ENCODE measurements around the gene CDH11. TPM values are rescaled to one million over a fixed set of nuclear protein-coding genes. Genes with fewer than 3 reads are reported as not detected.

Gene CDH11
- polyA plus RNA-seq, 4 donors: 0.22 to 25.1 (median 1.6) TPM

GRCh38 chr16:64919141-64919540 is 202.7 kb downstream of the CDH11 start:
- H3K4me1 ChIP-seq (ENCODE audit: control insufficient read depth in 3 of 3, insufficient read depth in 2 of 3, low read depth in 1 of 3, low read length in 2 of 3): no peaks in the 10 kb centered on the region

GRCh38 chr16:64916051-64916450 is 205.8 kb downstream of the CDH11 start:
- no peak for FAIRE-seq
- no peaks in the 10 kb centered on the region for H3K27me3 ChIP-seq (ENCODE audit: control insufficient read depth in 3 of 3, insufficient read depth in 3 of 3, low read length in 3 of 3)
- 57 to 60% (median 57%) methylated on average over 2 of the region's 2 CpGs for WGBS, 3 donors

More at GRCh38 chr16:64919141-64919540, 202.7 kb downstream of the CDH11 start:
- Histone ChIP-seq H3K4me3 (ENCODE audit: low read depth in 1 of 3, low read length in 3 of 3) (no peak overlapping the region), H3K27me3 (ENCODE audit: control insufficient read depth in 3 of 3, insufficient read depth in 3 of 3, low read length in 3 of 3) (no peaks in the 10 kb centered on the region), H3K36me3 (ENCODE audit: control insufficient read depth in 3 of 3, insufficient read depth in 2 of 3, low read depth in 1 of 3, low read length in 3 of 3) (no peaks in the 10 kb centered on the region), H3K27ac (ENCODE audit: low read depth in 1 of 3, low read length in 2 of 3) (no peak overlapping the region), H3K9me3 (ENCODE audit: control insufficient read depth in 2 of 2, insufficient read depth in 1 of 2, low read depth in 1 of 2, low read length in 1 of 2) (no peaks in the 10 kb centered on the region)
- 19 to 67% (median 42%) methylated on average over 1 of the region's 1 CpG for WGBS, 3 donors
- DNase-seq (no peak), FAIRE-seq (no peak)

GRCh38 chr16:64910356-64910755 is 211.5 kb downstream of the CDH11 start:
- no peaks in the 10 kb centered on the region for H3K36me3 ChIP-seq (ENCODE audit: control insufficient read depth in 3 of 3, insufficient read depth in 2 of 3, low read depth in 1 of 3, low read length in 3 of 3)
- no peaks in the 10 kb centered on the region for H3K27me3 ChIP-seq (ENCODE audit: control insufficient read depth in 3 of 3, insufficient read depth in 3 of 3, low read length in 3 of 3)
- no peak overlapping the region for H3K4me3 ChIP-seq (ENCODE audit: low read depth in 1 of 3, low read length in 3 of 3)
- H3K4me1 ChIP-seq (ENCODE audit: control insufficient read depth in 3 of 3, insufficient read depth in 2 of 3, low read depth in 1 of 3, low read length in 2 of 3): no peaks in the 10 kb centered on the region
- FAIRE-seq (no peak), DNase-seq (peak in 1 of 2 donors; percentile 8)
- H3K9me3 ChIP-seq (ENCODE audit: control insufficient read depth in 2 of 2, insufficient read depth in 1 of 2, low read depth in 1 of 2, low read length in 1 of 2): no peaks in the 10 kb centered on the region
- peak overlapping the region in 1 of 3 donors; percentile 27 for H3K27ac ChIP-seq (ENCODE audit: low read depth in 1 of 3, low read length in 2 of 3)
- WGBS, 3 donors: 50 to 79% (median 78%) methylated on average over 6 of the region's 6 CpGs

More at GRCh38 chr16:64916051-64916450, 205.8 kb downstream of the CDH11 start:
- Histone ChIP-seq H3K4me3 (ENCODE audit: low read depth in 1 of 3, low read length in 3 of 3) (no peak overlapping the region), H3K9me3 (ENCODE audit: control insufficient read depth in 2 of 2, insufficient read depth in 1 of 2, low read depth in 1 of 2, low read length in 1 of 2) (no peaks in the 10 kb centered on the region), H3K36me3 (ENCODE audit: control insufficient read depth in 3 of 3, insufficient read depth in 2 of 3, low read depth in 1 of 3, low read length in 3 of 3) (no peaks in the 10 kb centered on the region), H3K27ac (ENCODE audit: low read depth in 1 of 3, low read length in 2 of 3) (no peak overlapping the region), H3K4me1 (ENCODE audit: control insufficient read depth in 3 of 3, insufficient read depth in 2 of 3, low read depth in 1 of 3, low read length in 2 of 3) (no peaks in the 10 kb centered on the region)
- DNase-seq: no peak

GRCh38 chr16:64907844-64908243 is 214.0 kb downstream of the CDH11 start:
- no peaks in the 10 kb centered on the region for H3K4me1 ChIP-seq (ENCODE audit: control insufficient read depth in 3 of 3, insufficient read depth in 2 of 3, low read depth in 1 of 3, low read length in 2 of 3)

GRCh38 chr16:64903770-64904169 is 218.1 kb downstream of the CDH11 start:
- 64 to 78% (median 68%) methylated on average over 3 of the region's 3 CpGs for WGBS, 3 donors
- Histone ChIP-seq H3K27me3 (ENCODE audit: control insufficient read depth in 3 of 3, insufficient read depth in 3 of 3, low read length in 3 of 3) (no peaks in the 10 kb centered on the region), H3K9me3 (ENCODE audit: control insufficient read depth in 2 of 2, insufficient read depth in 1 of 2, low read depth in 1 of 2, low read length in 1 of 2) (no peaks in the 10 kb centered on the region), H3K36me3 (ENCODE audit: control insufficient read depth in 3 of 3, insufficient read depth in 2 of 3, low read depth in 1 of 3, low read length in 3 of 3) (no peaks in the 10 kb centered on the region), H3K4me3 (ENCODE audit: low read depth in 1 of 3, low read length in 3 of 3) (no peak overlapping the region), H3K4me1 (ENCODE audit: control insufficient read depth in 3 of 3, insufficient read depth in 2 of 3, low read depth in 1 of 3, low read length in 2 of 3) (no peaks in the 10 kb centered on the region), H3K27ac (ENCODE audit: low read depth in 1 of 3, low read length in 2 of 3) (no peak overlapping the region)
- DNase-seq (no peak), FAIRE-seq (no peak)

More at GRCh38 chr16:64907844-64908243, 214.0 kb downstream of the CDH11 start:
- WGBS, 3 donors: 43 to 47% (median 46%) methylated on average over 5 of the region's 5 CpGs
- no peaks in the 10 kb centered on the region for H3K27me3 ChIP-seq (ENCODE audit: control insufficient read depth in 3 of 3, insufficient read depth in 3 of 3, low read length in 3 of 3)
- DNase-seq (no peak), FAIRE-seq (no peak)
- no peaks in the 10 kb centered on the region for H3K36me3 ChIP-seq (ENCODE audit: control insufficient read depth in 3 of 3, insufficient read depth in 2 of 3, low read depth in 1 of 3, low read length in 3 of 3)
- H3K4me3 ChIP-seq (ENCODE audit: low read depth in 1 of 3, low read length in 3 of 3): no peak overlapping the region
- H3K27ac ChIP-seq (ENCODE audit: low read depth in 1 of 3, low read length in 2 of 3): no peak overlapping the region
- H3K9me3 ChIP-seq (ENCODE audit: control insufficient read depth in 2 of 2, insufficient read depth in 1 of 2, low read depth in 1 of 2, low read length in 1 of 2): no peaks in the 10 kb centered on the region

GRCh38 chr16:64900517-64900916 is 221.3 kb downstream of the CDH11 start:
- Histone ChIP-seq H3K4me3 (ENCODE audit: low read depth in 1 of 3, low read length in 3 of 3) (no peak overlapping the region), H3K36me3 (ENCODE audit: control insufficient read depth in 3 of 3, insufficient read depth in 2 of 3, low read depth in 1 of 3, low read length in 3 of 3) (no peaks in the 10 kb centered on the region), H3K4me1 (ENCODE audit: control insufficient read depth in 3 of 3, insufficient read depth in 2 of 3, low read depth in 1 of 3, low read length in 2 of 3) (no peaks in the 10 kb centered on the region), H3K9me3 (ENCODE audit: control insufficient read depth in 2 of 2, insufficient read depth in 1 of 2, low read depth in 1 of 2, low read length in 1 of 2) (no peaks in the 10 kb centered on the region), H3K27me3 (ENCODE audit: control insufficient read depth in 3 of 3, insufficient read depth in 3 of 3, low read length in 3 of 3) (no peaks in the 10 kb centered on the region), H3K27ac (ENCODE audit: low read depth in 1 of 3, low read length in 2 of 3) (no peak overlapping the region)
- no peak for DNase-seq
- no peak for FAIRE-seq
- 69 to 83% (median 74%) methylated on average over 2 of the region's 2 CpGs for WGBS, 3 donors

GRCh38 chr16:64900019-64900418 is 221.8 kb downstream of the CDH11 start:
- 45 to 58% (median 49%) methylated on average over 2 of the region's 2 CpGs for WGBS, 3 donors
- H3K4me3 ChIP-seq (ENCODE audit: low read depth in 1 of 3, low read length in 3 of 3): no peak overlapping the region
- no peak overlapping the region for H3K27ac ChIP-seq (ENCODE audit: low read depth in 1 of 3, low read length in 2 of 3)
- H3K27me3 ChIP-seq (ENCODE audit: control insufficient read depth in 3 of 3, insufficient read depth in 3 of 3, low read length in 3 of 3): no peaks in the 10 kb centered on the region
- no peak for DNase-seq
- H3K4me1 ChIP-seq (ENCODE audit: control insufficient read depth in 3 of 3, insufficient read depth in 2 of 3, low read depth in 1 of 3, low read length in 2 of 3): no peaks in the 10 kb centered on the region
- no peak for FAIRE-seq
- no peaks in the 10 kb centered on the region for H3K36me3 ChIP-seq (ENCODE audit: control insufficient read depth in 3 of 3, insufficient read depth in 2 of 3, low read depth in 1 of 3, low read length in 3 of 3)
- H3K9me3 ChIP-seq (ENCODE audit: control insufficient read depth in 2 of 2, insufficient read depth in 1 of 2, low read depth in 1 of 2, low read length in 1 of 2): no peaks in the 10 kb centered on the region

GRCh38 chr16:64898159-64898558 is 223.7 kb downstream of the CDH11 start:
- no peaks in the 10 kb centered on the region for H3K9me3 ChIP-seq (ENCODE audit: control insufficient read depth in 2 of 2, insufficient read depth in 1 of 2, low read depth in 1 of 2, low read length in 1 of 2)
- H3K27me3 ChIP-seq (ENCODE audit: control insufficient read depth in 3 of 3, insufficient read depth in 3 of 3, low read length in 3 of 3): no peaks in the 10 kb centered on the region
- no peaks in the 10 kb centered on the region for H3K36me3 ChIP-seq (ENCODE audit: control insufficient read depth in 3 of 3, insufficient read depth in 2 of 3, low read depth in 1 of 3, low read length in 3 of 3)
- DNase-seq: no peak
- no peaks in the 10 kb centered on the region for H3K4me1 ChIP-seq (ENCODE audit: control insufficient read depth in 3 of 3, insufficient read depth in 2 of 3, low read depth in 1 of 3, low read length in 2 of 3)
- 76 to 78% (median 78%) methylated on average over 2 of the region's 2 CpGs for WGBS, 3 donors
- no peak for FAIRE-seq
- no peak overlapping the region for H3K27ac ChIP-seq (ENCODE audit: low read depth in 1 of 3, low read length in 2 of 3)
- H3K4me3 ChIP-seq (ENCODE audit: low read depth in 1 of 3, low read length in 3 of 3): no peak overlapping the region

Data from small intestine (tissue), 7 donors.